Neural crest cell (in vitro differentiated cells): ENCODE results near the gene MAP4K4. TPM values are rescaled to one million over a fixed set of nuclear protein-coding genes. Genes with fewer than 3 reads are reported as not detected.
A peak's percentile ranks its signal among the peaks of the same experiment; 100 is the strongest.
"Not testable (repeated sequence)": the region's sequence is repeated elsewhere in the genome, so short reads cannot be mapped to it uniquely, and the experiment has no call there.

ENCODE experiments used
- DNase-seq: peaks from one replicate; pipeline ENCODE4 v3.0.0; 2021; ENCODE audit warnings: low read depth, mixed read lengths, low spot score
- H3K27ac Mint-ChIP-seq: one replicate; pipeline ENCODE4 v1.8.0; 2021; ENCODE audit warnings: mild to moderate bottlenecking, mixed read lengths; ENCODE audit not compliant: unreplicated experiment
- H3K27me3 Mint-ChIP-seq: 2 replicates; pipeline ENCODE4 v1.8.0; 2021; ENCODE audit warnings: low read depth, mild to moderate bottlenecking, mixed read lengths
- H3K36me3 Mint-ChIP-seq: 2 replicates; pipeline ENCODE4 v1.8.0; 2021; ENCODE audit warnings: low read depth, mild to moderate bottlenecking, mixed read lengths
- H3K4me1 Mint-ChIP-seq: 2 replicates; pipeline ENCODE4 v1.8.0; 2021; ENCODE audit warnings: mixed read lengths
- H3K4me3 Mint-ChIP-seq: one replicate; pipeline ENCODE4 v1.8.0; 2021; ENCODE audit warnings: mild to moderate bottlenecking, mixed read lengths
- H3K9me3 Mint-ChIP-seq: 2 replicates; pipeline ENCODE4 v1.8.0; 2021; ENCODE audit warnings: mixed read lengths
- CTCF ChIP-seq: fragments of 200-600 bp; sonication (generic); conservative IDR thresholded peaks from 2 replicates; pipeline ENCODE4 v1.5.0; 2021; ENCODE audit warnings: antibody characterized with exemption, mild to moderate bottlenecking
- total RNA-seq: library from RNA; stranded (reverse); gene quantifications from 2 replicates; pipeline ENCODE4 v1.2.1, GENCODE V29; 2021

MAP4K4 gene
- total RNA-seq, 1 donor from 2014 or later, result 209 TPM

- Mint-ChIP-seq H3K9me3 (no peaks in the 10 kb centered on the region), H3K36me3 (peaks cover 6% of the 10 kb centered on the region), H3K4me3 (no peak overlapping the region), H3K4me1 (peaks cover 50% of the 10 kb centered on the region), H3K27me3 (no peaks in the 10 kb centered on the region), H3K27ac (peak overlapping the region; percentile 3)
- no peak for DNase-seq
- TF ChIP-seq CTCF, result no peak
Observed at GRCh38 chr2:101745711-101746694, 48.5 kb downstream of the MAP4K4 start.

GRCh38 chr2:101748000-101748399 is 50.5 kb downstream of the MAP4K4 start:
- Mint-ChIP-seq H3K4me1 (peaks cover 56% of the 10 kb centered on the region), H3K4me3 (no peak overlapping the region), H3K27me3 (no peaks in the 10 kb centered on the region), H3K27ac (no peak overlapping the region), H3K9me3 (no peaks in the 10 kb centered on the region), H3K36me3 (peaks cover 7% of the 10 kb centered on the region)
- DNase-seq, result no peak
- TF ChIP-seq CTCF, result no peak

GRCh38 chr2:101748462-101748861 is 51.0 kb downstream of the MAP4K4 start:
- H3K4me1 Mint-ChIP-seq, result peaks cover 56% of the 10 kb centered on the region
- not testable (repeated sequence) for DNase-seq, H3K27me3 Mint-ChIP-seq, H3K27ac Mint-ChIP-seq, H3K9me3 Mint-ChIP-seq, H3K4me3 Mint-ChIP-seq, H3K36me3 Mint-ChIP-seq

- Mint-ChIP-seq H3K4me1 (peaks cover 59% of the 10 kb centered on the region), H3K4me3 (no peak overlapping the region), H3K27ac (no peak overlapping the region), H3K36me3 (peaks cover 7% of the 10 kb centered on the region), H3K9me3 (no peaks in the 10 kb centered on the region), H3K27me3 (no peaks in the 10 kb centered on the region)
- TF ChIP-seq CTCF, result no peak
- no peak for DNase-seq
Observed at GRCh38 chr2:101750688-101751087, 53.2 kb downstream of the MAP4K4 start.

GRCh38 chr2:101751276-101751815 is 53.8 kb downstream of the MAP4K4 start:
- H3K27me3 Mint-ChIP-seq, result no peaks in the 10 kb centered on the region
- H3K9me3 Mint-ChIP-seq, result no peaks in the 10 kb centered on the region
- H3K27ac Mint-ChIP-seq, result no peak overlapping the region
- no peak for DNase-seq
- H3K36me3 Mint-ChIP-seq, result peaks cover 7% of the 10 kb centered on the region
- TF ChIP-seq CTCF, result no peak
- peaks cover 59% of the 10 kb centered on the region for H3K4me1 Mint-ChIP-seq
- no peak overlapping the region for H3K4me3 Mint-ChIP-seq
